ENCODE results near the gene SF1. TPM values are rescaled to one million over a fixed set of nuclear protein-coding genes. Genes with fewer than 3 reads are reported as not detected.

The SF1 gene
- total RNA-seq, 1 experiment from 2014 or later: 472 TPM

GRCh38 chr11:64724863-64725532 lies 53.3 kb downstream of the SF1 start:
- H3K27me3 ChIP-seq (replicated peaks; ENCODE audit: insufficient read depth, low read depth, low read length, poor library complexity): peaks cover 26% of the 10 kb centered on the region
- TF ChIP-seq CTCF (conservative IDR thresholded peaks at IDR 0.05; ENCODE audit: low read depth, low read length): no peak
- TF ChIP-seq EZH2 (IDR thresholded peaks at IDR 0.05; ENCODE audit: borderline replicate concordance, low read depth, low read length, poor library complexity, severe bottlenecking): no peak
- ChIA-PET POLR2A (ENCODE audit: low non-redundant PET) (no interaction called here), CTCF (interaction anchor here (0.6 kb wide), 1 partner anchor 27 kb away, joined by 6 read pairs; no protein-coding TSS in a partner anchor)
- no peak overlapping the region for H3K27ac ChIP-seq (ENCODE audit: low read depth, low read length, poor library complexity, severe bottlenecking)
- H3K9me3 ChIP-seq (ENCODE audit: low read depth, low read length, poor library complexity, severe bottlenecking): no peaks in the 10 kb centered on the region
- intact Hi-C loops (cut with micrococcal nuclease; ENCODE audit: unreplicated experiment): no loop called here
- no TSS peak for BruUV-seq (replicated peaks)
- no peaks in the 10 kb centered on the region for H3K36me3 ChIP-seq (ENCODE audit: insufficient read depth, low read length, poor library complexity, severe bottlenecking)
- H3K4me3 ChIP-seq (ENCODE audit: low read depth, low read length, poor library complexity, severe bottlenecking): no peak overlapping the region
- peaks cover 9% of the 10 kb centered on the region for H3K4me1 ChIP-seq (ENCODE audit: insufficient read depth, low read length, poor library complexity, severe bottlenecking)
- no peak for DNase-seq (ENCODE audit: low spot score)

GRCh38 chr11:64723907-64724862 lies 54.2 kb downstream of the SF1 start:
- H3K4me3 ChIP-seq (ENCODE audit: low read depth, low read length, poor library complexity, severe bottlenecking): no peak overlapping the region
- no peaks in the 10 kb centered on the region for H3K36me3 ChIP-seq (ENCODE audit: insufficient read depth, low read length, poor library complexity, severe bottlenecking)
- H3K27ac ChIP-seq (ENCODE audit: low read depth, low read length, poor library complexity, severe bottlenecking): no peak overlapping the region
- intact Hi-C loops (cut with micrococcal nuclease; ENCODE audit: unreplicated experiment): no loop called here
- no peaks in the 10 kb centered on the region for H3K9me3 ChIP-seq (ENCODE audit: low read depth, low read length, poor library complexity, severe bottlenecking)
- BruUV-seq (replicated peaks): no TSS peak
- H3K27me3 ChIP-seq (replicated peaks; ENCODE audit: insufficient read depth, low read depth, low read length, poor library complexity): peaks cover 34% of the 10 kb centered on the region
- ChIA-PET POLR2A (ENCODE audit: low non-redundant PET) (no interaction called here), CTCF (no interaction called here)
- no peak for DNase-seq (ENCODE audit: low spot score)
- H3K4me1 ChIP-seq (ENCODE audit: insufficient read depth, low read length, poor library complexity, severe bottlenecking): peaks cover 8% of the 10 kb centered on the region
- no peak for TF ChIP-seq CTCF (conservative IDR thresholded peaks at IDR 0.05; ENCODE audit: low read depth, low read length)

- intact Hi-C loops (cut with micrococcal nuclease; ENCODE audit: unreplicated experiment): no loop called here
- BruUV-seq (replicated peaks): no TSS peak
- CTCF ChIA-PET: no interaction called here
- peak; percentile 93 for DNase-seq (ENCODE audit: low spot score)
- TF ChIP-seq EZH2 (IDR thresholded peaks at IDR 0.05; ENCODE audit: borderline replicate concordance, low read depth, low read length, poor library complexity, severe bottlenecking): no peak
- TF ChIP-seq CTCF (conservative IDR thresholded peaks at IDR 0.05; ENCODE audit: low read depth, low read length): peak; percentile 100
- Histone ChIP-seq H3K27ac (ENCODE audit: low read depth, low read length, poor library complexity, severe bottlenecking) (peak within 1 kb of the TSS; percentile 61), H3K9me3 (ENCODE audit: low read depth, low read length, poor library complexity, severe bottlenecking) (no peaks in the 10 kb centered on the region), H3K4me1 (ENCODE audit: insufficient read depth, low read length, poor library complexity, severe bottlenecking) (peaks cover 8% of the 10 kb centered on the region), H3K4me3 (ENCODE audit: low read depth, low read length, poor library complexity, severe bottlenecking) (peak within 1 kb of the TSS; percentile 75), H3K36me3 (ENCODE audit: insufficient read depth, low read length, poor library complexity, severe bottlenecking) (no peaks in the 10 kb centered on the region), H3K27me3 (replicated peaks; ENCODE audit: insufficient read depth, low read depth, low read length, poor library complexity) (peaks cover 42% of the 10 kb centered on the region)
- POLR2A ChIA-PET (ENCODE audit: low non-redundant PET): no interaction called here
These were observed 55.0 kb downstream of the SF1 start, which contains the start of gene NRXN2 for GRCh38 chr11:64723117-64723906. Gene NRXN2 (minus strand): TSS chr11:64723197. CDS start chr11:64713699, 9,498 bp downstream.
